IMR-90 (cell line): ENCODE results near the gene DMD. TPM values are rescaled to one million over a fixed set of nuclear protein-coding genes. Genes with fewer than 3 reads are reported as not detected.

ENCODE experiments used
- ATAC-seq: fragments of 200-7000 bp; cut with Tn5 transposase; 2 replicates; pipeline ENCODE4 v1.9.1; 2020; ENCODE audit warnings: low read depth, mild to moderate bottlenecking, moderate library complexity
- BruUV-seq: library from RNA; stranded (reverse); fragments of 400-500 nt; replicated peaks from 2 replicates; lab custom pipeline; 2021; lab: Mats Ljungman, UMichigan
- CTCF ChIA-PET: fragments of 300-600 bp; formaldehyde crosslinking; extraction: SDS; loops from one replicate; lab custom pipeline; 2021; ENCODE audit warnings: antibody characterized with exemption; lab: Yijun Ruan, JAX
- POLR2A ChIA-PET: fragments of 300-600 bp; sonication (Branson Sonifier 250); formaldehyde crosslinking; loops from one replicate; lab custom pipeline; 2022; ENCODE audit warnings: antibody characterized with exemption; ENCODE audit not compliant: unreplicated experiment; lab: Charles Lee
- DNase-seq: peaks from one replicate; pipeline ENCODE4 v3.0.0; 2013
- H2AFZ ChIP-seq: replicated peaks from 2 replicates; pipeline ENCODE3; 2013; ENCODE audit warnings: low read length, mild to moderate bottlenecking; ENCODE audit not compliant: poor library complexity
- H2AK5ac ChIP-seq: 2 replicates; pipeline ENCODE4 v1.6.1; 2013; ENCODE audit warnings: low read depth, low read length, inconsistent platforms
- H2AK9ac ChIP-seq: replicated peaks from 2 replicates; pipeline ENCODE3; 2013; ENCODE audit warnings: mild to moderate bottlenecking, low read depth, low read length, moderate library complexity; ENCODE audit not compliant: poor library complexity
- H2BK120ac ChIP-seq: 2 replicates; pipeline ENCODE4 v1.6.1; 2013; ENCODE audit warnings: low read depth, low read length, inconsistent platforms
- H2BK15ac ChIP-seq: 3 replicates; pipeline ENCODE4 v1.6.1; 2013; ENCODE audit warnings: low read depth, low read length, inconsistent platforms
- H2BK20ac ChIP-seq: 2 replicates; pipeline ENCODE4 v1.6.1; 2013; ENCODE audit warnings: low read depth, mild to moderate bottlenecking, inconsistent platforms, low read length, moderate library complexity
- H2BK5ac ChIP-seq: 2 replicates; pipeline ENCODE4 v1.6.1; 2013; ENCODE audit warnings: mild to moderate bottlenecking, low read depth, low read length, inconsistent platforms; ENCODE audit not compliant: poor library complexity, severe bottlenecking
- H3K14ac ChIP-seq: replicated peaks from 2 replicates; pipeline ENCODE4 v1.6.1; 2013; ENCODE audit warnings: low read depth, low read length, inconsistent platforms
- H3K18ac ChIP-seq: 2 replicates; pipeline ENCODE4 v1.6.1; 2013; ENCODE audit warnings: low read depth, low read length, control low read depth
- H3K23ac ChIP-seq: 2 replicates; pipeline ENCODE4 v1.6.1; 2013; ENCODE audit warnings: low read depth, low read length, inconsistent platforms
- H3K27ac ChIP-seq: 2 replicates; pipeline ENCODE4 v1.5.1; 2013; ENCODE audit warnings: mild to moderate bottlenecking, control low read depth, low read length; ENCODE audit not compliant: insufficient read depth
- H3K27me3 ChIP-seq: 2 replicates; pipeline ENCODE4 v1.6.1; 2013; ENCODE audit warnings: low read length; ENCODE audit not compliant: control insufficient read depth, insufficient read depth
- H3K36me3 ChIP-seq: 2 replicates; pipeline ENCODE4 v1.6.1; 2013; ENCODE audit warnings: low read length, mixed read lengths; ENCODE audit not compliant: control insufficient read depth, insufficient read depth
- H3K4ac ChIP-seq: 2 replicates; pipeline ENCODE4 v1.6.1; 2013; ENCODE audit warnings: low read depth, low read length, inconsistent platforms
- H3K4me1 ChIP-seq: 2 replicates; pipeline ENCODE4 v1.6.1; 2013; ENCODE audit warnings: low read length, mixed read lengths; ENCODE audit not compliant: control insufficient read depth, insufficient read depth
- H3K4me2 ChIP-seq: 2 replicates; pipeline ENCODE4 v1.6.1; 2013; ENCODE audit warnings: low read depth, mild to moderate bottlenecking, control low read depth, low read length, moderate library complexity
- H3K4me3 ChIP-seq: 2 replicates; pipeline ENCODE4 v1.5.1; 2013; ENCODE audit warnings: low read depth, mild to moderate bottlenecking, control low read depth, low read length, moderate library complexity; ENCODE audit not compliant: insufficient read depth
- H3K56ac ChIP-seq: 2 replicates; pipeline ENCODE4 v1.6.1; 2013; ENCODE audit warnings: low read length, inconsistent platforms; ENCODE audit not compliant: insufficient read depth; ENCODE audit errors: extremely low read depth
- H3K79me1 ChIP-seq, 2 experiments: 2 replicates each; pipeline ENCODE4 v1.6.1; 2013; ENCODE audit warnings: low read length in 2 of 2, inconsistent platforms in 1 of 2, low read depth in 1 of 2
- H3K9ac ChIP-seq: 2 replicates; pipeline ENCODE4 v1.6.1; 2013; ENCODE audit warnings: low read depth, low read length, control low read depth
- H3K9me1 ChIP-seq: 2 replicates; pipeline ENCODE4 v1.6.1; 2013; ENCODE audit warnings: low read length, inconsistent platforms; ENCODE audit not compliant: insufficient read depth
- H3K9me3 ChIP-seq: 2 replicates; pipeline ENCODE4 v1.6.1; 2013; ENCODE audit warnings: low read length; ENCODE audit not compliant: control insufficient read depth, insufficient read depth
- H4K20me1 ChIP-seq: 2 replicates; pipeline ENCODE4 v1.6.1; 2013; ENCODE audit warnings: low read length, inconsistent platforms; ENCODE audit not compliant: insufficient read depth
- H4K5ac ChIP-seq: 2 replicates; pipeline ENCODE4 v1.6.1; 2013; ENCODE audit warnings: mild to moderate bottlenecking, low read depth, low read length, control low read depth
- H4K8ac ChIP-seq, 2 experiments: 2 replicates each; pipeline ENCODE4 v1.6.1; 2013; ENCODE audit warnings: low read depth in 2 of 2, low read length in 2 of 2, control low read depth in 1 of 2, inconsistent platforms in 1 of 2
- H4K91ac ChIP-seq: 2 replicates; pipeline ENCODE4 v1.6.1; 2013; ENCODE audit warnings: low read depth, low read length, inconsistent platforms; ENCODE audit not compliant: insufficient read depth
- BHLHE40 ChIP-seq: fragments of 150-350 bp; IDR thresholded peaks from 2 replicates; pipeline ENCODE4 v1.6.1; 2016; ENCODE audit warnings: mild to moderate bottlenecking, low read depth, low read length
- MAZ ChIP-seq: IDR thresholded peaks from 2 replicates; pipeline ENCODE4 v1.6.1; 2012; ENCODE audit warnings: low read depth, mild to moderate bottlenecking, low read length, improper control_type of control experiment, moderate library complexity, borderline replicate concordance
- WGBS, 2 experiments: methylation state at CpG; one replicate each; pipeline versions ENCODE4 v1.1.5 to v1.1.7; 2013; ENCODE audit warnings: missing lambda C conversion rate in 2 of 2; ENCODE audit not compliant: insufficient read length in 1 of 2; ENCODE audit errors: extremely low coverage in 2 of 2; 5-methylcytosine and 5-hydroxymethylcytosine counted together
- dilution Hi-C: fragments of 300-500 bp; cut with HindIII; formaldehyde crosslinking; loops from one replicate; pipeline ENCODE4 v1.14.3; 2018; ENCODE audit warnings: low sequenced_read_pairs; ENCODE audit not compliant: unreplicated experiment
- in situ Hi-C: fragments of 300-500 bp; cut with MboI; formaldehyde crosslinking; loops from 3 replicates; pipeline ENCODE4 v1.14.3; 2019; ENCODE audit warnings: low sequenced_read_pairs, inconsistent platforms, mixed read lengths
- intact Hi-C: fragments of 100-400 bp; cut with micrococcal nuclease; formaldehyde crosslinking; loops from 2 replicates; pipeline ENCODE4 v1.10.0; 2022
- polyA plus RNA-seq, 3 experiments: library from polyadenylated mRNA; depleted of rRNA; stranded (reverse); fragments of >200 nt; gene quantifications; 2 replicates each; pipeline ENCODE4 v1.2.3, GENCODE V29; 2012; ENCODE audit warnings: low replicate concordance in 1 of 3
- total RNA-seq: library from RNA; depleted of rRNA; stranded (reverse); fragments of >200 nt; gene quantifications from 2 replicates; pipeline ENCODE4 v1.2.3, GENCODE V29; 2012
- TF ChIP-seq, protein P1 (sequence below): fragments of 150-350 bp; IDR thresholded peaks from 2 replicates; pipeline ENCODE4 v1.6.1; 2017; ENCODE audit warnings: mild to moderate bottlenecking, antibody characterized with exemption, low read length, low read depth

DMD gene
- total and polyA plus RNA-seq, 2 of the 4 experiments (the other 2 are of a cell fraction), result 6.6 to 11.8 TPM

DNA sequence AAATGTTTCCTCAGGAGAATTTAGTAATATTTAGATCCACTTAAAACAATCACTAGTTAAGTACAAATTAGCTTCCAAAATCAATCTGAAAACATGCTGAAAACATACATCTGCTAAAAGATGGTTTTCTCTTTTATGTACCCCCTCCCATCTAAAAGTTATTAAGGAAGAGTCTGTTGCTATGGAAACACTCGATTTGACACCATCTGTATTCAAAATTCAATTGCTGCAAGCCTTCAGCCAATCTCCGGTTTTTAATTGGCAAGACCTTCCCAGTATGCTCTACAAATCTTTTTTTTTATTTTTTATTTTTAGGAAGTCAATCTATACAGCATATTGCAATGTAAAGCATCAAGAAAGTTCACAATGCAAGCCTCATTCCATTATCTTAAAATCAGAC, 1500.2 kb downstream of the DMD start:
- TF ChIP-seq MAZ, result no peak
- TF ChIP-seq BHLHE40, result no peak
- TF ChIP-seq, protein P1, sequence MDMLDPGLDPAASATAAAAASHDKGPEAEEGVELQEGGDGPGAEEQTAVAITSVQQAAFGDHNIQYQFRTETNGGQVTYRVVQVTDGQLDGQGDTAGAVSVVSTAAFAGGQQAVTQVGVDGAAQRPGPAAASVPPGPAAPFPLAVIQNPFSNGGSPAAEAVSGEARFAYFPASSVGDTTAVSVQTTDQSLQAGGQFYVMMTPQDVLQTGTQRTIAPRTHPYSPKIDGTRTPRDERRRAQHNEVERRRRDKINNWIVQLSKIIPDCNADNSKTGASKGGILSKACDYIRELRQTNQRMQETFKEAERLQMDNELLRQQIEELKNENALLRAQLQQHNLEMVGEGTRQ, result no peak

More for the DNA sequence above, 1500.2 kb downstream of the DMD start:
- CTCF ChIA-PET, result no interaction called here
- H2BK120ac ChIP-seq, result no peak overlapping the region
- no peak overlapping the region for H4K91ac ChIP-seq
- H3K4ac ChIP-seq, result no peak overlapping the region
- H3K9me1 ChIP-seq, result no peaks in the 10 kb centered on the region
- DNase-seq, result no peak
- H4K8ac ChIP-seq, result no peak overlapping the region
- in situ Hi-C loops, result no loop called here
- dilution Hi-C loops, result no loop called here
- no peaks in the 10 kb centered on the region for H3K79me1 ChIP-seq
- POLR2A ChIA-PET, result no interaction called here
- no peak overlapping the region for H3K18ac ChIP-seq
- H3K9me3 ChIP-seq, result no peaks in the 10 kb centered on the region
- H2BK15ac ChIP-seq, result no peak overlapping the region
- no peak for ATAC-seq
- WGBS, 2 experiments, result no CpG with 5 or more reads among the region's 2 CpGs
- no peak overlapping the region for H4K5ac ChIP-seq
- BruUV-seq, result no TSS peak
- no peak overlapping the region for H3K14ac ChIP-seq
- H3K23ac ChIP-seq, result no peak overlapping the region
- H3K4me3 ChIP-seq, result no peak overlapping the region
- no peak overlapping the region for H3K27ac ChIP-seq
- no peaks in the 10 kb centered on the region for H4K20me1 ChIP-seq
- no peak overlapping the region for H2BK5ac ChIP-seq
- no peak overlapping the region for H2AFZ ChIP-seq
- no peaks in the 10 kb centered on the region for H3K4me1 ChIP-seq
- H3K27me3 ChIP-seq, result no peaks in the 10 kb centered on the region
- H2AK9ac ChIP-seq, result no peak overlapping the region
- H3K56ac ChIP-seq, result no peak overlapping the region
- H3K9ac ChIP-seq, result no peak overlapping the region
- H3K36me3 ChIP-seq, result no peaks in the 10 kb centered on the region
- intact Hi-C loops, result no loop called here
- H2AK5ac ChIP-seq, result no peak overlapping the region
- H3K4me2 ChIP-seq, result no peak overlapping the region
- H2BK20ac ChIP-seq, result no peak overlapping the region
